ENCODE measurements around the gene PLEK.

DNA sequence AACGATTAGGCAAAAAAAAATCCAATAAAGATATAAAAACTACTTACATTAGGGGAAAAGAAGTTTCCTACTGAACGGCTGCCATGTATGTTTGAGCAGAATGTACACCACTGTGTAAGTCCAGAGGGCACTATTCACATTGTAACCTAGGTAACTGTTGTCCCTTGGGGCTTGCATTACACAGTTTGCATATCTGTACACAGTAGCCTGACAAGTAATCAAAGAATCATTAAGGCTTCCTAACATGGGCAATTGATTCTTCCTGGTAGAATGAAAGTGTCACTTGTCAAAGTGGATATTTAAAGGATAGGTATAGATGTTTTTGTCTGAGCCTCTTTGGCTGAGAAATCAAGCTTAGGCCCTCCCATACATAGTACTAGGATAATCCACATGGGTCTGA lies 39.1 kb downstream of the PLEK start:
- TF ChIP-seq, protein P1, sequence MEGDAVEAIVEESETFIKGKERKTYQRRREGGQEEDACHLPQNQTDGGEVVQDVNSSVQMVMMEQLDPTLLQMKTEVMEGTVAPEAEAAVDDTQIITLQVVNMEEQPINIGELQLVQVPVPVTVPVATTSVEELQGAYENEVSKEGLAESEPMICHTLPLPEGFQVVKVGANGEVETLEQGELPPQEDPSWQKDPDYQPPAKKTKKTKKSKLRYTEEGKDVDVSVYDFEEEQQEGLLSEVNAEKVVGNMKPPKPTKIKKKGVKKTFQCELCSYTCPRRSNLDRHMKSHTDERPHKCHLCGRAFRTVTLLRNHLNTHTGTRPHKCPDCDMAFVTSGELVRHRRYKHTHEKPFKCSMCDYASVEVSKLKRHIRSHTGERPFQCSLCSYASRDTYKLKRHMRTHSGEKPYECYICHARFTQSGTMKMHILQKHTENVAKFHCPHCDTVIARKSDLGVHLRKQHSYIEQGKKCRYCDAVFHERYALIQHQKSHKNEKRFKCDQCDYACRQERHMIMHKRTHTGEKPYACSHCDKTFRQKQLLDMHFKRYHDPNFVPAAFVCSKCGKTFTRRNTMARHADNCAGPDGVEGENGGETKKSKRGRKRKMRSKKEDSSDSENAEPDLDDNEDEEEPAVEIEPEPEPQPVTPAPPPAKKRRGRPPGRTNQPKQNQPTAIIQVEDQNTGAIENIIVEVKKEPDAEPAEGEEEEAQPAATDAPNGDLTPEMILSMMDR (tag by site-specific recombination; IDR thresholded peaks at IDR 0.05): no peak
- TF ChIP-seq KLF1 (tag by site-specific recombination; IDR thresholded peaks at IDR 0.05): no peak
- TF ChIP-seq ZBTB21 (tag by site-specific recombination; IDR thresholded peaks at IDR 0.05): no peak
- no peak for TF ChIP-seq MYNN (tag by site-specific recombination; IDR thresholded peaks at IDR 0.05; ENCODE audit: borderline replicate concordance)

Data from HEK293 (cell line).